NOMO-1 (cell line): Measurements from ENCODE around the gene CDCP1.

ENCODE experiments used
- DNase-seq, 2 experiments: peaks; one replicate each; lab custom pipeline; 2025; ENCODE audit not compliant: unreplicated experiment in 2 of 2; lab: John Stamatoyannopoulos, UW

The CDCP1 gene

DNA sequence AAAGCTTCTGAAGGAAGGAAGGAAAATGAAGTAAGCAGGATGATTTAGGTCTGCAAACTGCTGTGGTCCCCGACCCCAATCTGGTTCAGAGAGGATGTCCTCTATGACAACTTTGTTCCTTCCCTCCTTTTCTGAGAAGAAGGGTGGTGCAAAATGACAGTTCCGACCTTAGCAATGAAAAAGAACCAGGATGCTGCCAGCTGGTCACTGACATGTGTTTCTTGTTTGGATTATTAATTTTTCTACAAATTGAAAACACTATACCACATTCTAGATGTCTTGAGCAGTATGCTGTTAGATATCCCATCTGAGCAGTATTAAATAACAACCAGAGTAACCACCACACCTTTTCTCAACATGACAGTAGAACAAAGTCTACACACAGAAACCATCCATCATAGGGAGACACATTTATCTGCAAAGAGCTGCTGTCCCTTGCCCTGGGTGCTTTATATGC lies 27.5 kb downstream of the CDCP1 start:
- no peak for DNase-seq

DNA sequence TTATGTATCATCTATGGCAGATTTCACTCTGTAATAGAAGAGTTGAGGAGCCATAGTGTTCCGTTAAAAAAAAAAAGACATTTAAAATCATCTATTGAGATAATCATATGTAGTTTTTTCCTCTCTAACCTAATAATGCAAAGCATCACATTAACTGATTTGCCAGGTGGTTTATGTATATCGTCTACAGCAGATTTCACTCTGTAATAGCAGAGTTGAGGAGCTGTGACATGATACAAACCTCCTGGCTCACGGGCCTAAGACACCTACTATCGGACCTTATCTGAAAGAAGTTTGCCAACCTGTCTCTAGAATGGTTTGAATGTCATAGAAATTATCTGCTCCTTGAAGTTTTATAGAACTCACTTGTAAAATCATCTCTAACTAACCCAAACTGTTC lies 29.8 kb downstream of the CDCP1 start:
- no peak for DNase-seq

DNA sequence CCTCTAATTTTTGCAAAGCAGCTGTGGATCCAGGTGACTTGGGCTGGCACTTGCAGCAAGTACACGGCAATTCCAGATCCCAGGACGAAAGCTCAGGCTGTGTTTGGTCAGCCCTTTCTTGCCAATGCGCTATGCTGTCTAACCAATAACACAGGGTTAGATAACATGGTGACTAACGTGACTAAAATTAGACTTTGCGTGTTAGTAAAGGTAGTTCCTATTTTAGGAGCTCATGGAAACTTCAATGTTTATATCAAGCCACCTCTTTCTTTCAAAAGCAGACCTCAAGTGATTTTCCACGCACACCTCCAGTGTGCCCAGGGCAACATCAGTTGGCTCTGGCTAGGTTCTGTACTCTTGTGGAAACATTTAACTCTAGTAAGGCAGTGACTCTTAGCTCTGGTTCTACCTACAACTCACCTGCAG lies 32.5 kb downstream of the CDCP1 start:
- DNase-seq, result peak; percentile 9 to 69

DNA sequence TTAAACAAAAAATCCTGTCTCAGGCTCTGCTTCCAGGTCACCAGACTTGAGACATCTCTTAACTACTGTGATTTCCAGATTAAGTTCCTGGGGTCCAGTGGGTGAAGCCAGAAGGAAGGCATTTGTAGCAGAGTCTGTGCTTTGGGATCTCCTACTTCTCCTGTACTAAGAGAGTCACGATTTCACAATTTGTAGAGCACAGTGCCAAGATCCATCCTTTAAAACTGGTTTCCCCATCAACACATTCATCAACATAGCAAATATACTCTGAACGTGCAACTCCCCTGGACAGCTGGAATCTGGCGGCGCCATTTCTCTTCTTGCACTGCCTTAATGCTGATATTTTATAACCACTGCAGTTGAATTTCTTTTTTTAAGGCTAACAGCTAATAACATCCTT lies 33.2 kb downstream of the CDCP1 start:
- DNase-seq, result peak in 1 of 2 experiments; percentile 18

DNA sequence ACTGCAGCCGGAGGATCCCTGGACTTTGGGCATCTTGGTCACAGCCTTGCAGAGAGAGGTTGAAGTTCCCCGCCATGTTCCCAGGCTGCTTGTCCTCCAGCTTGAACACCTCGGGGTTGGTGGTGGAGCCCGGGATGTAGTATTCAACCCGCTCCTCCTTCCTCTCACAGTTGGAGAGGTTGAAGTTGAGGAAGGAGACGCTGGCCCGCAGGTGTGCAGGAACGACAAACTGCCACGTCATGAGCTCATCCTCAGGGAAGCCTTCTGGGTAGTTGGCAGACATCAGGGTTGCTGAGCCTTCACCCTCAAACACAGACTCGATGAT lies 35.7 kb downstream of the CDCP1 start:
- DNase-seq, result no peak

DNA sequence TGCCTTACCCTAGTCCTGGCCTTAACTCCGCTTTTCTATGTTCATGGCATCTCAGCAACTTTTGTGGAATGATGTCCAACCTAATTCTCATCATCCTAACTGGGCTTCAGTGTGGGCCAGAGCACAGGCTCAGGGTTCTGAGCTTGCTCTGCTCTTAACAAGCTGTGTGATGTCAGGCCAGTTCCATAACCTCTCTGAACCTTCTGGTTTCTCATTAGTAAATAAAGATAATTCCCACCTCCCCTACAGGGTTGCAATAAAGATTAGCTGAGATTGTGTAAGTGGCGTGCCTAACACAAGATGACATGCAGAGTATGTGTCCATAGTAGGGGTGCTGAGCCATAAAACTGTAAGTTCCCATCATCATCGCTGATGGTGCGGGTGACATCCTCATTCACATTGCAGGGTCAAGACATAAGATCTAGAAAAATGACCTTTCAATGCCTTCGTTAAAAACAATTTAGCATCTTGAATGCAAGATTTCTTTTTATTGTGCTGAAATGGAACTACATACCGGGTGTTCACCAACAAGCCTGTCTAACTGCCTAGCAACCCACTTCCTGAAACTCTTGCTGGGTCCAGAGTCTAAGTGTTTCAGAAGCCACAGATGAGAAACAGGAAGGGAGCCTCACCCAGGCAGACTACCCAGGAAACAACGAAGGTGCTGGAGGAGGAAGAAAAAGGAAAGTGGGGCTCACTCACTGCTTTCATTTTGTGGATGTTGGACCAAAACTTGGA lies 36.2 kb downstream of the CDCP1 start:
- peak; percentile 80 to 97 for DNase-seq

DNA sequence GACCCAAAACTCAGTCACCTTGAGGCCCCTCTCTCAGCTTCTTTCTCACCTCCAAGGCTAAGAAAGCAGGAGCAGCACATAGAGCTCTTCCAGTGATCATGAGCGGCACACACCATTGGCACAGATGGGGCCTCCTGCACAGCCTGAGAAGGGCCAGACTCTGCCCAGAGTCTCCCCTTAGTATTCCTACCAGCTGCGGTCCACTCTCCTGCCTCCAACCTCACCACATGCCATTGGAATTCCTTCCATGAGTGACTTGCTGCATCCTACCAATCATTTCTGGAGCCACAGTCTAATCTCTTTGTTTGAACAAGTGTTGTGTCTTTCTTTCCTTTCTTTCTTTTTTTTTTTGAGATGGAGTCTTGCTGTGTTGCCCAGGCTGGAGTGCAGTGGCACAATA lies 39.3 kb downstream of the CDCP1 start:
- DNase-seq, result no peak

DNA sequence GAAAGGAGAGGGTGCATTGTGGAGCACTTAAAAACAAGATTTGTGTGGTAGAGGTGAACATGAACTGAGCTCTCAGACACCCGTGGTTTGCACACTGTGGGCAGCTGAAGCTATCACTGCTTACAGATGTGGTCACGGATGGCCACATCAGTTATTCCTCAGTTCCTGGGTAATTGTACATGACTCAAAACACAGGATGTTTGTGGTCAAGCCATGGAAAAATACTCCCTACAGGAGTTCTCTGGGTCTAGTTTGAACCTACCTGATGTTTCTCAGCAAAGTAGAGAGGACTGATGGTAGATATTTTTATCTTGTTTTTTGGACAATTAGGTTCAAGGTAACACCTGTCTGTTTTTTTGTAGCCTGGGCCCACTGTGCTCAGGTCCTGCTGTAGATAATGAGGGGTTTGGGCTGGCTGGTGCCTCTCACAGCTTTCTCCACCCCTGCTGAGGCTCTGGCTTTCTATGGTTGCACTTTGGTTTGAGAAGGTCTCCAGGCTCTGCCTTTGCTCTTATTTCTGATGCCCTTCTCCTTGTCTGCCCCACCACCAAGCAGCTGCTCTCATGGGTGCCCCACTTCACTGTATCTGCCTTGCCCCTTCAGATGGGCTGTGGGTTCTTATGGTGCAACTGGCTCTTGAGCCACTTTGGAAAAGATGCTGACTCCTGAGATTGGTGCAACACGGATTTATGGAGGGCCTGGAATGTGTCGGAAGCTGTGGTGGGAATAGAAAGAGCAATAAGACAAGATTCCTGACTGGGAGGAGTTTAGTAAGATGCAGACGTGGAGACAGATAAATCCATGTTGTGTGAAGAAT lies 40.1 kb downstream of the CDCP1 start:
- DNase-seq, result no peak

DNA sequence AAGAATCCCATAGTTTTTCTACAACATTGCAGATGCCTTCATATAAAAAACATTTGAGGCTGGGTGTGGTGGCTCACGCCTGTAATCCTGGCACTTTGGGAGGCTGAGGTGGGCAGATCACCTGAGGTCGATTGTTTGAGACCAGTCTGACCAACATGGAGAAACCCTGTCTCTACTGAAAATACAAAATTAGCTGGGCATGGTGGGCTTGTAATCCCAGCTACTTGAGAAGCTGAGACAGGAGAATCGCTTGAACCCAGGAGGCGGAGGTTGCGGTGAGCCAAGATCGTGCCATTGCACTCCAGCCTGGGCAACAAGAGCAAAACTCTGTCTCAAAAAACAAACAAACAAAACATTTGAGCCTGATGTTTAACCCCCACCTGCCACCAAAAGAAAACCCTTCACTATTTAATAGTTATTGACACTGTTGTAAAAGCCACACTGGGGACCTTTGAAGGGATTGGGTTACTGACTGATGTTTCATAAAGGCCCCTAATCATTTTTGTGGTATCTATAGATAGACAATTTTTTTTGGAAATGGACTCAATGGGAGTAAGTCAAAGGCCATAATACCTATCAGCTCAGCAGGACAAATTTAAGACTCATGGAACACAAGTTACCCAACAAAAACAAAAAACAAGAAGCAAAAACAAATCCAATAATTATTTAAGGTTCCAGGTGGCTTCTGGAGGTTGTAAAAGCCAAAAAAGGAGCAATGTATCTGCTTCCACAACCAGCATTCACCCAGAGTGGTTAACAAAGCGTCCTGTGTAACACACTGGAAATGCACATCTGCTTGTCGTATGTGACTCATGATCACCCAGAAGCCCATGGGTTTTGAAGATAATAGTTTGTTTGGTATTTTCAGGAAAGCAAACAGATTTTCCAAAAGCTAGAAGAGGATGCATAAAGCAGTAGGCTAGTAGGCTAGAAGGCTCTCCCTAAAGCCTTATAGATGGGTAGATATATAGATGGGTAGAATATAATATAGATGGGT lies 41.2 kb downstream of the CDCP1 start:
- DNase-seq, result no peak

DNA sequence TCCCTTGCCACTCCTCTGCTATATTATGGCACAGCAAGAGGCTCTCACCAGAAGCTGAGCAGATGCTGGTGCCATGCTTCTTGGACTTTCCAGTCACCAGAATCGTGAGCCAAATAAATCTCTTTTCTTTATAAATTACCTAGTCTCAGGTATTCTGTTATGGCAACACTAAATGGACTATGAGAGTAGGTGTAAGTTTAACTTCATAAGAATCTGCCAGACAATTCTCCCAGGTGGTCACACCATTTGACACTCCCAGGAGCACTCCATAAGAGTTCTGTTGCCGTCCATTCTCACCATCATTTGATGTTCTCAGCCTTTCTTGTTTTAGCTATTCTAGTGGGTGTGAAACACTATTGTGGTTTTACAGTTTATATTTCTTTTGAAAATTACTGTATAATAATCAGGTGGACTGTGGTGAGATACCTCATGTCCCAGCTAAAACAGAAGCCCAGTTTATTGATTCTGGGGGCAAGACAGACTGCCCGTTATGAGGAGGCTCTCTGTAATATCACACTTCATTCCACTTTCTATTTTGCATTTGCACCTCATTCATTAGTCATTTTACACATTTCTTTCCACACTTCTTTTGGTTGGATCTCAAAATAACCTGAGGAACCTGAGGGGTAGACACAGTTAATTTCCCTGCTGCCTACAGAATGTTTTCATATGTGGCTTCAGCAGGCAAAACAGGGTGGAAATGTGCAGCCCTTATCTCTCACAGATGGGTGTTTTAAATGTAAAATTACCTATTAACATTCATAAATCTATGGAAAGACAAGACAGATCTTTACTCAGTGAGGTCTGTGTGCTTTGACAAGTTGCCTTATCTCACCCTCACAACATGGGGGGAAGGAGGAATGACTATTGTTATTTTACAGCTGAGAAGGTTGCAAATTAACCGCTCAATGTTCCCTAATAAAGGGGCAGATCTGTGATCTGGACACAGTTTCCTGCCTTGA lies 42.1 kb downstream of the CDCP1 start:
- no peak for DNase-seq

DNA sequence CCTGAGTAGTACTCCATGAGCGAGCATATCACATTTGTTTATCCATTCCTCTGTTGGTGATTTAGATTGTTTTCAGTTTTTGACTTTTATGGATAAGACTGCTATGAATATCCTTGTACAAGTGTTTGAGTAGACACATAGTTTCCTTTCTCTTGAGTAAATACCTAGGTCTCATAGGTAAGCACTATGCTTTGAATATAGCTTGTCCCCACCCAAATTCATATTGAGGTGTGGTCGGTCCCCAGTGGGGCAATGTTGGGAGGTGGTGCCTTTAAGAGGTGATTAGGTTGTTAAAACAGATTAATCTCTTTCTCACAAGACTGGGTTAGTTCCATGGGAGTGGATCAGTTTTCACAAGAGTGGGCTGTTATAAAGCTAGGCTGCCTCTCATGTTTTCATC lies 42.8 kb downstream of the CDCP1 start:
- no peak for DNase-seq

DNA sequence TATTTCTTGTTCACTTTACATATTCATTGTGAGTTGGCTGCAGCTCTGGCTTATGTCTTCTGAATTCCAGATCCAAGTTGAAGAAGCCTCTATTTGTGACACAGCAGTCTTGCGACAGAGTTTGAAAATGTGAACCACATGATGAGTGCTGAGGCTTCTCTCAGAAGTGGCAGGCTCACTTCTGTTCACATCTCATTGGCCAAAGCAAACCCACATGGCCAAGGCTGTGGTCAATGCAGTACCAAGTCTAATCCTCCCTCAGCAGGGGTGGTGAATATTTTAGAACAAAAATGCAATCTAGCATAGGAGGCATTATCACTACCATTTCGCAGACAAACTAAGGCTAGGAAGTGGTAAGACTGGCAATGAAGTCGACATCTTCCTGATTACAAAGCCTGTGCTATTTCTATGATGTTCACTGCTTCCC lies 45.2 kb downstream of the CDCP1 start:
- peak; percentile 75 to 90 for DNase-seq

DNA sequence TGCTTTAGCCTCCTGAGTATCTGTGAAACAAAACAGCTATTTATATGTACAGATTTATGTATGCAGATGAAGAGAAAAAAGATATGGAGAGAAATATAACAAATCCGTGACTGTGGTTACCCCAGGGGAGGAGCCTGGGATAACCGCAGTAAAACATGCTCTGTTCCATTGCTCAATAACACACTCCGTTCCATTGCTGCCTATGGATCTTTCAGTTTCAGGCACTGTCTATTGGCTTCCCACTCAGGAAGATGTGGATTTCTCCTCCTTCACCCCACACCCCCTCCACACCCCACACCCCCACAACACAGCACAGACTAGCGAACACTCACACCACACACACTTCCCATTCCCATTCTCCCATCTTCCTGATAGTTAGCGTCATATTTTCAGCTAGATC lies 47.9 kb downstream of the CDCP1 start:
- DNase-seq, result peak; percentile 28 to 78

DNA sequence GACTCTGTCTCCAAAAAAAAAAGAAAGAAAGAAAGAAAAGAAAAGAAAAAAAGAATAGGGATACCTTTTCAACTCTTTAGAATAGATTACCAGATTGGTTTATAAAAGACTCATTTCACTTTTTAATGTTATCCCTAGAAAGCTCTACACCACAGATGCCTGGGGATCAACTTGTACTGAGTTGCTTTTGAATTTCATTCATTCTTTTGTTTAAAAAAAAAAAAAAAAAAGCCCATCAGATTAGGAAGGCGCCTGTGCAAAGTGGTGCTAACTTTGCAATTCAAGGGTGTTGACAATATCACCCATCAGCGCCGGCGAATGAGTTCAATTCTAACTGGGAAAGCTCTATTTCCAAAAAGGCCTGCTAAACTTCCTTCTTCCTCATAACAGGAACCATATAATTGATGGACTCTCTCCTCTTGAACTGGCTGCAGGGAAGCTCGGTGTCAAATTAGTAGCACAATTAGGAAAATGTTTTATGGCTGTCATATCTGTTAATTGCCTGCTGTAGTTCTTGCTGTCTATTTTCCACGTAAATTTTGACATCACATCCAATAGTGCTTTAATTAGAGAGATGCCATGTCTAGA lies 48.8 kb downstream of the CDCP1 start:
- no peak for DNase-seq

DNA sequence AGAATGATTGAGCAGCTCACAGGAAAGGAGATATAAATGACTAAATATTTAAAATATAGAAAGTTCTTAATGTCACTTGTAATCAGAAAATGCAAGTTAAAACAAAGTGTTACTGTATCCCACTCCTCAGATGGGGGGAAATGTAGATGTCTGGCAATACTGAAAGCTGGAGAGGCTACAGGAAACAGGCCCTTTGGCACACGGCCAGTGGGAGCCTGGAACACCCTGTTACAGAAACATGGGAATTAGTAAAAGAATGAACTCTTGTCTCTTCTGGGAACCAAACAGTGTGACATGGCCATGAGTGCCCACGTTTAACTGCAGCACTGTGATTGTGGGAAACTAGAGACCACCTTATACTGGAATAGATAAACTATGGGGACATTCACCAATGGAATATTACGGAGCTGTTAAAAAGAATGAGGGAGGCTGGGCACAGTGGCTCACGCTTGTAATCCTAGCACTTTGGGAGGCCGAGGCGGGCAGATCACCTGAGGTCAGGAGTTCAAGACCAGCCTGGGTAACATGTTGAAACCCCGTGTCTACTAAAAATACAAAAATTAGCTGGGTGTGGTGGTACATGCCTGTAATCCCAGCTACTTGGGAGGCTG lies 50.2 kb downstream of the CDCP1 start:
- DNase-seq, result no peak

DNA sequence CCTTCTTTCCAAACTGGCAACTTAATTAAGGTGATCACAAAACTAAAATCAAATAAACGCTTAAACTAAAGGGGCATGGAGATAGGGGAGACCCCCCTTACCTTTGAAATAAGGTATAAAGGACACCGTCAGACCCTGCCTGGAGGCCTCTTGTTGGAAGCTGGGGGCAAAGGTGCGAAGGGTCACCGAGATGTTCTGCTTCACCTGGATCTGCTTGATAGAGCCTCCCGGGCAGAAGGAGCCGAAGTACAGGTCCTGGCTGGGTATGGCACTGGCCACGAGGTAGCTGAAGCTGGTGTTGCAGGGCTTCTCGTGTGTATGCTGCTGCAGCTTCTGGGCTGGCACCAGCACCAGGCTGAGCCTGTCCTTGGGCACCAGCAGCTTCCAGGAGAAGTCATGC lies 53.0 kb downstream of the CDCP1 start:
- no peak for DNase-seq

DNA sequence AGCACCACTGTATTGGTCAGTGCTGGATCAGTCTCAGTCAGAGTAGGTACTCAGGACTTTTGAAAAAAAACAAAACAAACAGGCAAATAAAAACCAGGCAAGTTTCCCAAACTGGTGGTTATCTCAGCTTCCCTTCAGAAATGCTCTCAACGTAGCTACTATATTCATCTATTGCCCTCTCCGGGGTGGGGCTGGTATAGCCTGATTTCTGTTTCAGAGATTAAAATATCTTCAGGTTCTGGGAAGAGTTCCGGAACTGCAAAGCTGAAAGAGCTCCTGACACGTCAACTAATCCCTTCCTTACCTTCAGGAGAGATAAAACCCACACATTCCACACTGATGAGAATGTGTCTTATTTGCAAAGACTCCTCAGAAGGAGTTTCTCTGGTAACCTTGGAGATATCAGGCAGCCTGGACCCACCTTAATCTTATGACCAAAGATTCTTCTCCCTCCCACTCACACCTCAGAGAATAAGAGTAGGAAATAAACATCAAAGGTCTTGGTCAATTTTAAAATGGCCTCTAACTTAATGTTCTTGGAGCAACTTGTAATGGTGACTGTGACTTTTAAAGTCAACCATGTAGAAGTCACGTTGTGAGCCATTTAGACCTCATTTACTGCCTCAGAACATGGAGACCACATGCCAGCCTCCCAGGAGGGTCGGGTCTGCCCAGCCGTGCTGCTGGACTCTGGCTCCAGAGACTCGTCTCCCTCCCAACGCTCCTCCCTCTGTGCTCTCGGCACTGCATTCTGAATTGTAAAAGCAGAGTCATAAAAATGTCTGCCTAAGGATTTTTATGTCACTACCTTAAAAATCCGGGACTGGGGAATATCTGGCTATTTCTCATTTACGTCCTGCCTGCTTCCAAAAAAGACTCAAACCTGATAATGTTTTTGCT lies 53.8 kb downstream of the CDCP1 start:
- no peak for DNase-seq

DNA sequence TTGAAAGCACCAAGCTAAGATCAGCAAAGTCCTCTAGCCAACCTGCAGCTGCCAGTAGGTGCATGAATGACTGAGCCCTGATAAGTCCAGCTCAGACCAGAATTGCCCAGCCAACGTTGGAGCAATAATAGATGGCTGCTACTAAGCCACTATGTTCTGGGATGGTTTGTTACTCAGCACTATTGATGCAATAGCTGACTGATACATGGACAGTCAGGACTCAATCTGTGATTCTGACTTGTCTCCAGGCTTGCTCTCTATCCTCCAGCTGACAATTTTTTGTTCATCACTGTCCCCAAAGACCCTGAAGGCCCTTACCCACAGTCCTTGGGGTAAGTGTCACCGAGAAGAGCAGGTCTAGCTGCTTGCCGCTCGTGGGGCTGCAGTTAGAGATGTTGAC lies 55.3 kb downstream of the CDCP1 start:
- no peak for DNase-seq
